AML-193 (cell line): ENCODE measurements around the gene FLOT1.

Source experiments
- DNase-seq, 2 experiments: peaks; one replicate each; lab custom pipeline; 2025; lab: John Stamatoyannopoulos, UW

Gene FLOT1

GRCh38 chr6:30679765-30680535 is 62.5 kb downstream of the FLOT1 start:
- no peak for DNase-seq

GRCh38 chr6:30678964-30679726 is 63.3 kb downstream of the FLOT1 start:
- peak; percentile 87 for DNase-seq
